ENCODE results near the gene PIK3CA.

- TF ChIP-seq EZH2phosphoT487 (IDR thresholded peaks at IDR 0.05) (no peak), EZH2 (IDR thresholded peaks at IDR 0.05) (no peak)
Observed at GRCh38 chr3:179181993-179182551, 33.9 kb downstream of the PIK3CA start.
